ENCODE data around the gene TMCO1.
"Not testable (repeated sequence)": the region's sequence is repeated elsewhere in the genome, so short reads cannot be mapped to it uniquely, and the experiment has no call there.

The TMCO1 gene

GRCh38 chr1:165747632-165748447 is 20.8 kb downstream of the TMCO1 start:
- DNase-seq (ENCODE audit: low read depth): no peak

GRCh38 chr1:165744913-165745312 is 23.8 kb downstream of the TMCO1 start:
- not testable (repeated sequence) for DNase-seq (ENCODE audit: low read depth)

GRCh38 chr1:165742194-165742593 is 26.5 kb downstream of the TMCO1 start:
- DNase-seq (ENCODE audit: low read depth): no peak

GRCh38 chr1:165738794-165739193 is 29.9 kb downstream of the TMCO1 start:
- DNase-seq (ENCODE audit: low read depth): no peak

DNA sequence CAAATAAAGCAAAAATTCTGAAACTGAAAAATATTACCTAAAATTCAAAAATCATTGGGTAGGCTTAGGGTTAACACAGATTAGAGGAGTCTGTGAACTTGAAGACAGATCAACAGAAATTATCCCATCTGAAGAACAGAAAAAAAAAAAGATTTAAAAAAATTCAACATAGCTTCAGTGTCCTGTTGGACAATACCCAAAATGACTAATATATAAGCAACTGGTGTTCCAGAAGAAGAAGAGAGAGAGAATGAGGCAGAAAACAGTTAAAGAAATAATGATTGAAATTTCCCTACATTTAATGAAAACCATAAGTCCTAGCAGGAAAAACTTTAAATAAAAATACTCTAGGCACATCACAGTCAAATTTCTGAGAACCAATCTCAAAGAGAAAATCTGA is 31.5 kb downstream of the TMCO1 start:
- DNase-seq (ENCODE audit: low read depth): no peak

DNA sequence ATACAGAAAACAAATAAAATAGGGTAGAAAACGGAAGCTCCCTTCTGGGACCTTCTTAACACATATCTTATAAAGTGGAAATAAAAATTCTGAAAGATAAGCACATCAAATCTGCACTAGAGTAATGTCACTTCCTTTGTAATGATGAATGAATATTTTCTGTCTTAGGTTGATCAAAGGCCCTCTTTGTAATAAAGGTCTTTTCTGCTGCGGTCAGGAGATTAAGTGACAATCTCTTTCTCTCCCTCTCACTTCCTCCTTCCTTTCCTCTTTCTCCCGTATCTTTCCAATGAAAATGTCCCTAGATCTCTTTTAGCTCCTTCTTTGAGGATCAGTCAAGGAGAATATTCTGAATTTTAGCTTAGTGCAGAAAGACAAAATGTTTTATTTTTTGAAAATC is 33.8 kb downstream of the TMCO1 start:
- no peak for DNase-seq (ENCODE audit: low read depth)

DNA sequence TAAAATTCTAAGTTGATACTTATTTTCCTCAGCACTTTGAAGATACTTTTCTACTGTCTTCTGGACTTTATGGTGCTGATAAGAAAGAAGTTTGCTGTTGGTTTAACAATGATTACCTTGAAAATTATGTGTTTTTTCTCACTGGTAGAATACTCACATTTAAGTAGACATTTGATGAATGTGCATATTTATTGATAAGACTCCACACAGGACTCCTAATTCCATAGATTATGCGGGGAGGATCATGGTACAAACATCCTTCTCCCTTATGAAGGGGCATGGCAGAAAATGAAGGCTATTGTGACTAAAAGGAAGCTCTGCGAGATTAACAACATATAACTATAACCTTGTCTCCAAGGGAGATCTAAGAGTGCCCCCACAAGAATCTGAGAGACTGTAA is 41.8 kb downstream of the TMCO1 start:
- DNase-seq (ENCODE audit: low read depth): no peak

- no peak for DNase-seq (ENCODE audit: low read depth)
These were observed 42.5 kb downstream of the TMCO1 start for GRCh38 chr1:165726169-165726568.

- no peak for DNase-seq (ENCODE audit: low read depth)
These were observed 50.7 kb downstream of the TMCO1 start for GRCh38 chr1:165717918-165718515.

DNA sequence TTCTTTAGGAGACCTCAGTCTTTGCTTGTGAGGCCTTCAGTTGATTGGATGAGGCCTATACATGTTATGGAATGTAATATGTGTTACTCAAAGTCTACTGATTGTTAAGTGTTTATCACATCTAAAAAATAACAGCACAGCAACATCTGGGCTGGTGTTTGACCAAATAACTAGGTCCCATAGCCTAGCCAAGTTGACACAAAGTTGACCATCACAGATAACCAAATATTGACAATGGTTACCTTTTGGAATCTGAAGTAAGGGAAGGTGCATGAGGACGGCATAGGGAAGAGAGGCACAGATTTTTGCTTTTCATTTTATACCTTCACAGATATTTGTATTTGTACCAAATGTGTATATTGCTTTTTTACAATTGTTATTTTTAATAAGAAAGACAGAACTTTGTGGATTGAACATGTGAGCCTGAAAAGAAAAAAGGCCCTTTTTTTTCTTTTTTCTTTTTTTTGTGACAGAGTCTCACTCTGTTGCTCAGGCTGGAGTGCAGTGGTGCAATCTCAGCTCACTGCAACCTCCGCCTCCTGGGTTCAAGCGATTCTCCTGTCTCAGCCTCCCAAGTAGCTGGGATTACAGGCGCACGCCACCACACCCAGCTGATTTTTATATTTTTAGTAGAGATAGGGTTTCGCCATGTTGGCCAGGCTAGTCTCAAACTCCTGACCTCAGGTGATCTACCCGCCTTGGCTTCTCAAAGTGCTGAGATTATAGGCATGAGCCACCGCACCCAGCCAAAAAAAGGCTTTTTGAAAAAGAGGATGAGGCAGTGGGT is 52.2 kb downstream of the TMCO1 start:
- DNase-seq (ENCODE audit: low read depth): not testable (repeated sequence)

GRCh38 chr1:165712764-165713163 is 55.9 kb downstream of the TMCO1 start:
- DNase-seq (ENCODE audit: low read depth): no peak

DNA sequence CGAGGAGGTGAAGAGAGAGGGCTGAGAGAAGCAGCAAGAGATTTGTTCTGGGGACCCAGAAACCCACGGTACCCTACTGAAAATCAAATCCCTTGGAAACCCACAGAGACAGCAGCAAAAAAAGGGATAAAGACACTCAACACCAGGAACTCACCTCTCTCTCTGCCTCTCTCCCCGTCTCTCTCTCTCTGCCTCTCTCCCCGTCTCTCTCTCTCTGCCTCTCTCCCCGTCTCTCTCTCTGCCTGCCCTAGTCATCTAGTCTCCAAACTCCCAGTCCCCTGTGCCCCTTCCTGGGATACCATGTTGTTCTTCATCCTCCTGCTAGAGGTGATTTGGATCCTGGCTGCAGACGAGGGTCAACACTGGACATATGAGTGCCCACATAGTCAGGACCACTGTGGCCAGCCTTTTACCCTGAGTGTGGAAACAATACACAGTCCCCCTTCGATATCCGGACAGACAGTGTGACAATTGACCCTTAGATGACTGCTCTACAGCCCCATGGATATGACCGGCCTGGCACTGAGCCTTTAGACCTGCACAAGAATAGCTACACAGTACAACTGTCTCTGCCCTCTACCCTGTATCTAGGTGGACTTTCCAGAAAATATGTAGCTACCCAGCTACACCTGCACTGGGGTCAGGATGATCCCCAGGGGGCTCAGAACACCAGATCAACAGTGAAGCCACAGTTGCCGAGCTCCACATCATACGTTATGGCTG is 60.5 kb downstream of the TMCO1 start:
- no peak for DNase-seq (ENCODE audit: low read depth)

DNA sequence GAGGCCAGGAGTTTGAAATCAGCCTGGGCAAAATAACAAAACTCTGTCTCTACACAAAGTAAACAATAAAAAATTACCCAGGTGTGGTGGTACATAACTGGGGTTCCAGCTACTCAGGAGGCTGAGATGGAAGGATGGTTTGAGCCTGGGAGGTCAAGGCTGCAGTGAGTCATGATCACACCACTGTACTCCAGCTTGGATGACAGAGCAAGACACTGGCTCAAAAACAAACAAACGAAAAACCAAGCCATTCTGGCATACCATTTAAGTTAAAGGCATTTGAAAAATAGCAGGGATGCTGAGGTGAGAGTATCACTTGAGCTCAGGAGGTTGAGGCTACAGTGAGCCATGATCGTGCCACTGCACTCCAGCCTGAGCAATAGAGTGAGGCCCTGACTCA is 65.0 kb downstream of the TMCO1 start:
- DNase-seq (ENCODE audit: low read depth): no peak

DNA sequence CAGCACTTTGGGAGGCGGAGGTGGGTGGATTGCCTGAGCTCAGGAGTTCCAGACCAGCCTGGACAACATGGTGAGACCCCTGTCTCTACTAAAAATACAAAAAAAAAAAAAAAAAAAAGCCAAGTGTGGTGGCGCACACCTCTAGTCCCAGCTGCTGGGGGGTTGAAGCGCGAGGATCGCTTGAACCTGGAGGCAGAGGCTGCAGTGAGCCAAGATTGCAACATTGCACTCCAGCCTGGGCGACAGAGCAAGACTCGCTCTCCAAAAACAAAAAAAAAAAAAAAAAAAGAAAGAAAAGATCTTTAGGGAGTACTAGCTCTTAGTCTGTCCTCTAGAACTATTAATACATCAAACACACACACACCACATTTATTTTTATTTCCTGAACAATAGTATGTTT is 66.7 kb downstream of the TMCO1 start:
- DNase-seq (ENCODE audit: low read depth): not testable (repeated sequence)

GRCh38 chr1:165699577-165699976 is 69.1 kb downstream of the TMCO1 start:
- DNase-seq (ENCODE audit: low read depth): no peak

GRCh38 chr1:165698761-165699052 is 70.0 kb downstream of the TMCO1 start:
- DNase-seq (ENCODE audit: low read depth): no peak

- peak; percentile 73 for DNase-seq (ENCODE audit: low read depth)
These were observed 70.5 kb downstream of the TMCO1 start, which contains the start of gene ALDH9A1 for GRCh38 chr1:165697881-165698760. Gene ALDH9A1, minus strand, starts transcription at chr1:165698562. Its CDS starts 4 bp downstream, at chr1:165698558.

GRCh38 chr1:165697491-165697880 is 71.2 kb downstream of the TMCO1 start:
- no peak for DNase-seq (ENCODE audit: low read depth)

- DNase-seq (ENCODE audit: low read depth): no peak
These were observed 72.0 kb downstream of the TMCO1 start for GRCh38 chr1:165696625-165697100.

DNA sequence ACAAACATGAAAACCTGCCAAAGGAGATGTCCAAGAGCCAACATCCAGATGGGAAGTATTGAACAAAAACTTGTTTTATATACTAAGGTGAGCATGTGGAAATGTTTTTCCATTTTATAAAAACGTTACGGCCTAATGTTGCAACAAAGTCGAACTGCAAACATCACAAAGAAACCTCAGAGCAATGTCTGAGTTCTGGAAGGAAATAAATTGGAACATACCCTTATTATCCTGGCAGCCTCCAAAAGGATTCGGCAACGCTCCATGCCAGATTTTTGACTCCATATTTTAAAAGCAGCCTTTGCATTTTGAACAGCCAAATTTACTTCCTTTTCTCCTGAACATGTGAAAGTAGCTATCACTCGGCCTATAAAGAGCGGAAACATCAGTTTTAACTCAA is 73.6 kb downstream of the TMCO1 start:
- DNase-seq (ENCODE audit: low read depth): no peak

GRCh38 chr1:165688046-165688445 is 80.6 kb downstream of the TMCO1 start:
- no peak for DNase-seq (ENCODE audit: low read depth)

All from activated T-helper 9 cell treated with anti-CD3 and anti-CD28 coated beads, Interleukin-2, amount 50 U/mL, for 16 hours (primary cell).